ENCODE results near the gene CLDN7.

CLDN7 gene

DNA sequence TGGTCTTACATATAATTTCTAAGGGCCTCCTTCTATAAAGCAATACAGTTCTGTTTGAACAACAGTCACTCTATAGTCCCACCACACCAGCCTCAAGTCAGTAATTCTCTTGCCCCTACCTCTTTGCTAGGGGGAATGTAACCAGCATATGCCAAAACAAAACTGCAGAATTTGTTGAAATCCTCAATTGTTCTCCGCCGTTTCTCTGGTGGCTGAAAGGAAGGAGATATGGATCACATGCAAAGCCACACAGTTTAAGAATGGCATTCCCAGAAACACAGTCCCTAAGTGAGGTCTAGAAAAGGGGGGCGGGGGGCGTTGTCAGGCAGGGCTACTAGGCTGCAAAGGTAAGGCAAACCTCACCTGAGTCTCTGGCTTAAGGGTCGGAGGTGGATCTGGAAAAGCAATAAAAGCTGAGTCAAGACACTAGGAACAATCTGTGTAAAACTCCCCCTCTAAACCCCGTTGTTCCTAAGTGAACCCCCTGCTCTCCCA, 25.0 kb downstream of the CLDN7 start:
- Histone ChIP-seq H2AFZ (ENCODE audit: low read length) (no peak overlapping the region), H3K4me1 (ENCODE audit: insufficient read depth, low read length, poor library complexity, severe bottlenecking) (peaks cover 40% of the 10 kb centered on the region), H3K79me2 (ENCODE audit: insufficient read depth, low read length) (peaks cover 81% of the 10 kb centered on the region), H3K9ac (ENCODE audit: low read depth, low read length, poor library complexity, severe bottlenecking) (peak overlapping the region; percentile 98), H3K9me3 (ENCODE audit: insufficient read depth, low read depth, low read length) (no peaks in the 10 kb centered on the region), H3K9me2 (replicated peaks; ENCODE audit: low read depth, low read length) (no peaks in the 10 kb centered on the region), H3K4me2 (ENCODE audit: low read depth, low read length, poor library complexity, severe bottlenecking) (peak overlapping the region; percentile 72), H3K36me3 (ENCODE audit: insufficient read depth, low read length) (peaks cover 18% of the 10 kb centered on the region; the same call in 1 of the 2 replicates), H3F3A (ENCODE audit: low read depth) (peaks cover 9% of the 10 kb centered on the region), H3K4me3 (ENCODE audit: low read length, poor library complexity, severe bottlenecking) (peak overlapping the region; percentile 96), H3K27me3 (ENCODE audit: insufficient read depth, low read length, poor library complexity, severe bottlenecking) (peaks cover 5% of the 10 kb centered on the region), H4K20me1 (ENCODE audit: insufficient read depth, low read length, poor library complexity, severe bottlenecking) (peaks cover 38% of the 10 kb centered on the region)
- TF ChIP-seq EZH2phosphoT487 (IDR thresholded peaks at IDR 0.05; ENCODE audit: borderline replicate concordance) = no peak
- TF ChIP-seq, protein P1, sequence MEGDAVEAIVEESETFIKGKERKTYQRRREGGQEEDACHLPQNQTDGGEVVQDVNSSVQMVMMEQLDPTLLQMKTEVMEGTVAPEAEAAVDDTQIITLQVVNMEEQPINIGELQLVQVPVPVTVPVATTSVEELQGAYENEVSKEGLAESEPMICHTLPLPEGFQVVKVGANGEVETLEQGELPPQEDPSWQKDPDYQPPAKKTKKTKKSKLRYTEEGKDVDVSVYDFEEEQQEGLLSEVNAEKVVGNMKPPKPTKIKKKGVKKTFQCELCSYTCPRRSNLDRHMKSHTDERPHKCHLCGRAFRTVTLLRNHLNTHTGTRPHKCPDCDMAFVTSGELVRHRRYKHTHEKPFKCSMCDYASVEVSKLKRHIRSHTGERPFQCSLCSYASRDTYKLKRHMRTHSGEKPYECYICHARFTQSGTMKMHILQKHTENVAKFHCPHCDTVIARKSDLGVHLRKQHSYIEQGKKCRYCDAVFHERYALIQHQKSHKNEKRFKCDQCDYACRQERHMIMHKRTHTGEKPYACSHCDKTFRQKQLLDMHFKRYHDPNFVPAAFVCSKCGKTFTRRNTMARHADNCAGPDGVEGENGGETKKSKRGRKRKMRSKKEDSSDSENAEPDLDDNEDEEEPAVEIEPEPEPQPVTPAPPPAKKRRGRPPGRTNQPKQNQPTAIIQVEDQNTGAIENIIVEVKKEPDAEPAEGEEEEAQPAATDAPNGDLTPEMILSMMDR (conservative IDR thresholded peaks at IDR 0.05; ENCODE audit: low read length) = no peak

DNA sequence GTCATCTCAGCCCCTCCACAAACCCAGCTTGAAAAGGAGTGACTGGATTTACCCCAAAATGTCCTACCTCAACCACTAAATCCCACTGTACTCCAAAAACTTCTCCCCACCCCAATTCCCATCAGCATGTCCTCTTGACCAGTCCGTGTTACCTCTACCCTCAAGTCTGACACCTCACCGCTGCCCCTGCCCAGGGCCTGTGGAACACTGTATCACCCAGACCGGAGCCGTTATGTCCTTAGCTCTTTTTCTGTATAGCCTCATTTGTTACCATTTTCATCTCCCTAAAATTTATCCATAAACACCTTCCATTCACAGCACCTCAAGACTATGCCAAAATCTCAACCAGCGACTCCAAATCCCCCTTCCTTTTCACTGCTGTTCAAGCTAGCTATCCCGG, 25.5 kb downstream of the CLDN7 start:
- Histone ChIP-seq H3K4me2 (ENCODE audit: low read depth, low read length, poor library complexity, severe bottlenecking) (peak overlapping the region; percentile 72), H3K36me3 (ENCODE audit: insufficient read depth, low read length) (peaks cover 18% of the 10 kb centered on the region; the same call in 1 of the 2 replicates), H4K20me1 (ENCODE audit: insufficient read depth, low read length, poor library complexity, severe bottlenecking) (peaks cover 43% of the 10 kb centered on the region), H3K27me3 (ENCODE audit: insufficient read depth, low read length, poor library complexity, severe bottlenecking) (peaks cover 5% of the 10 kb centered on the region), H2AFZ (ENCODE audit: low read length) (no peak overlapping the region), H3F3A (ENCODE audit: low read depth) (peaks cover 9% of the 10 kb centered on the region), H3K79me2 (ENCODE audit: insufficient read depth, low read length) (peaks cover 82% of the 10 kb centered on the region), H3K4me3 (ENCODE audit: low read length, poor library complexity, severe bottlenecking) (peak overlapping the region; percentile 96), H3K9ac (ENCODE audit: low read depth, low read length, poor library complexity, severe bottlenecking) (peak overlapping the region; percentile 98), H3K4me1 (ENCODE audit: insufficient read depth, low read length, poor library complexity, severe bottlenecking) (peaks cover 45% of the 10 kb centered on the region), H3K9me3 (ENCODE audit: insufficient read depth, low read depth, low read length) (no peaks in the 10 kb centered on the region), H3K9me2 (replicated peaks; ENCODE audit: low read depth, low read length) (no peaks in the 10 kb centered on the region)
- TF ChIP-seq EZH2phosphoT487 (IDR thresholded peaks at IDR 0.05; ENCODE audit: borderline replicate concordance) = no peak
- TF ChIP-seq, protein P1 (conservative IDR thresholded peaks at IDR 0.05; ENCODE audit: low read length) = no peak

DNA sequence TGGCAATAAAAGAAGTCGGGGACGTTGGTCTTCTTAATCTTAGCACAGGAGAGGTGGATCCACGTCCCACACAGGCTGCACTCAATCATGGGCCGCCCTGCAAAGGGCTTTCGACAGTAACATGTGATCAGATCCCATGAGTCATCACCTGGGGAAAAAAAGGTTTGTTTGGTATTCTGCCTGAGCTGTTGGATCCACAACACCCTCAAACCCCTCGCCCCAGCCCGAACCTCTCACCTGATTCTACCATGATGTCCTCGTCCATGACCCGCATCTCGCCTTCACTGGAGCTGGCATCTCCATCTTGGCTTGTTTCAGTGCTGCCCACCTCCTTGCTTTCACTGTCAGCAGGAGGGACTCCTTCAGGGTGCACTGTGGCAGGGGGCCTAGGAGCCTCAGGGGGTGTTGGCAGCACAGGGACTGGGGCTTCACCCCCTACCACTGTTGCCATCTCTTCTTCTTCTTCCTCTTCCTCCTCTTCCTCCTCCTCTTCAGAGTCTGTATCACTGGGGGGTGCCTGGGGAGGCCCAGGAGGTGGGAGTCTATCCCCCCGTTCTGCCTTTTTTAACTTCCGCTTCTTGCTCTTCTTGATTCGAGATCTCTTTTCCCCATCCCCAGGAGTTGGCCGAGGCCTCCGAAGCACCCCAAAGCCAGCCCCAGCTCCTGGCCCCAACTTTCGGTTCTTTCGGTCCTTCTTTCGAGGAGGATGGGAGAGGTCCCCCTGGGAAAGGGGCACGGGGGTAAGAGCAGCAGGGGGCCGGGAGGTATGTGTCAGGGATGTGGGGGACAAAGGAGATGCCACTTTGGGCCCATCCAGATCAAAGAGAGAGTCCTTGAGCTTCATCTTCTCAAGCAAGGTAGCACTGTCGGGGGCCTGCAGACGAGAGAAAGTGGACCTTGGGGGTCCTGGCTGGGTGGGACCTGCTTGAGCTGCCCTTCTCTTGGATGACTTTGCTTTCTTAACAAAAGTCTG, 26.3 kb downstream of the CLDN7 start:
- Histone ChIP-seq H3K36me3 (ENCODE audit: insufficient read depth, low read length) (peaks cover 18% of the 10 kb centered on the region; the same call in 1 of the 2 replicates), H3K9ac (ENCODE audit: low read depth, low read length, poor library complexity, severe bottlenecking) (no peak overlapping the region)

More for the DNA sequence above, 26.3 kb downstream of the CLDN7 start:
- no peak overlapping the region for H3K4me3 ChIP-seq (ENCODE audit: low read length, poor library complexity, severe bottlenecking)
- TF ChIP-seq EZH2phosphoT487 (IDR thresholded peaks at IDR 0.05; ENCODE audit: borderline replicate concordance) = no peak
- TF ChIP-seq, protein P1 (conservative IDR thresholded peaks at IDR 0.05; ENCODE audit: low read length) = no peak
- H3K79me2 ChIP-seq (ENCODE audit: insufficient read depth, low read length) = peaks cover 82% of the 10 kb centered on the region
- H3F3A ChIP-seq (ENCODE audit: low read depth) = peaks cover 9% of the 10 kb centered on the region
- H4K20me1 ChIP-seq (ENCODE audit: insufficient read depth, low read length, poor library complexity, severe bottlenecking) = peaks cover 44% of the 10 kb centered on the region
- H3K27me3 ChIP-seq (ENCODE audit: insufficient read depth, low read length, poor library complexity, severe bottlenecking) = peaks cover 5% of the 10 kb centered on the region
- no peak overlapping the region for H3K4me2 ChIP-seq (ENCODE audit: low read depth, low read length, poor library complexity, severe bottlenecking)
- peaks cover 43% of the 10 kb centered on the region for H3K4me1 ChIP-seq (ENCODE audit: insufficient read depth, low read length, poor library complexity, severe bottlenecking)
- H3K9me3 ChIP-seq (ENCODE audit: insufficient read depth, low read depth, low read length) = no peaks in the 10 kb centered on the region
- no peaks in the 10 kb centered on the region for H3K9me2 ChIP-seq (replicated peaks; ENCODE audit: low read depth, low read length)
- H2AFZ ChIP-seq (ENCODE audit: low read length) = no peak overlapping the region
